HCT116 (cell line): ENCODE results near the gene XYLT2. TPM values are rescaled to one million over a fixed set of nuclear protein-coding genes. Genes with fewer than 3 reads are reported as not detected.

Experiments
- ATAC-seq: fragments of 200-7000 bp; cut with Tn5 transposase; 2 replicates; pipeline ENCODE4 v1.9.1; 2020; ENCODE audit warnings: mild to moderate bottlenecking, moderate library complexity
- BruUV-seq: library from RNA; stranded (reverse); fragments of 400-500 nt; replicated peaks from 2 replicates; lab custom pipeline; 2021; lab: Mats Ljungman, UMichigan
- CTCF ChIA-PET: fragments of 300-600 bp; sonication (Branson Sonifier 250); formaldehyde crosslinking; loops from one replicate; lab custom pipeline; 2021; ENCODE audit warnings: antibody characterized with exemption; lab: Charles Lee
- POLR2A ChIA-PET: fragments of 300-600, 350-600 bp; sonication (Branson Sonifier 250); formaldehyde crosslinking; loops from one replicate; lab custom pipeline; 2021; ENCODE audit warnings: antibody characterized with exemption; lab: Charles Lee
- RAD21 ChIA-PET, 2 experiments: fragments of 300-600 bp; sonication (Branson Sonifier 250); formaldehyde crosslinking; loops; one replicate each; lab custom pipeline; 2023; ENCODE audit warnings: low total read pairs in 2 of 2; ENCODE audit not compliant: uncharacterized antibody in 2 of 2, unreplicated experiment in 2 of 2, low non-redundant PET in 1 of 2; lab: Charles Lee
- DNase-seq: peaks from one replicate; pipeline ENCODE4 v3.0.0-alpha.2; 2010; ENCODE audit warnings: low read depth, low spot score
- H2AFZ ChIP-seq: fragments of 200-600 bp; shearing (Covaris generic), sonication (generic); 2 replicates; pipeline ENCODE4 v1.6.1; 2017; ENCODE audit warnings: low read depth, mixed run types, mixed read lengths, antibody characterized with exemption, low read length; ENCODE audit not compliant: poor library complexity, severe bottlenecking
- H3K27ac ChIP-seq: 2 replicates; pipeline ENCODE4 v1.5.1; 2012; ENCODE audit warnings: low read depth, low read length
- H3K27me3 ChIP-seq: fragments of 200-600 bp; sonication (generic); 2 replicates; pipeline ENCODE4 v1.6.1; 2016; ENCODE audit warnings: mixed run types, low read length, mixed read lengths; ENCODE audit not compliant: insufficient read depth
- H3K36me3 ChIP-seq, 2 experiments: fragments of 200-500 bp in 1 of 2; fragments of 200-600 bp in 1 of 2; sonication (Bioruptor generic) in 1 of 2; sonication (generic) in 1 of 2; 2 replicates each; pipeline versions ENCODE4 v1.5.1 to v1.6.1; 2014 to 2016; ENCODE audit warnings: low read length in 2 of 2, inconsistent platforms in 1 of 2, mixed read lengths in 1 of 2, mixed run types in 1 of 2; ENCODE audit not compliant: insufficient read depth in 2 of 2, control insufficient read depth in 1 of 2
- H3K4me1 ChIP-seq, 2 experiments: fragments of 200-600 bp in 1 of 2; sonication (generic) in 1 of 2; 2 replicates each; pipeline versions ENCODE4 v1.5.1 to v1.6.1; 2012 to 2017; ENCODE audit warnings: low read length in 2 of 2, inconsistent platforms in 1 of 2, mild to moderate bottlenecking in 1 of 2, mixed read lengths in 1 of 2, mixed run types in 1 of 2, moderate library complexity in 1 of 2; ENCODE audit not compliant: insufficient read depth in 2 of 2, control insufficient read depth in 1 of 2
- H3K4me2 ChIP-seq: fragments of 200-600 bp; sonication (generic); 2 replicates; pipeline ENCODE4 v1.6.1; 2017; ENCODE audit warnings: mixed run types, low read length, mixed read lengths
- H3K4me3 ChIP-seq, 2 experiments: fragments of 200-600 bp in 1 of 2; sonication (generic) in 1 of 2; replicated peaks in 1 of 2; 2 replicates each; pipeline ENCODE4 v1.5.1; 2011 to 2016; ENCODE audit warnings: low read length in 2 of 2, control low read depth in 1 of 2, low read depth in 1 of 2, mild to moderate bottlenecking in 1 of 2, mixed read lengths in 1 of 2, mixed run types in 1 of 2
- H3K79me2 ChIP-seq: fragments of 200-600 bp; sonication (generic); 2 replicates; pipeline ENCODE4 v1.6.1; 2017; ENCODE audit warnings: mild to moderate bottlenecking, mixed run types, low read length, moderate library complexity, mixed read lengths; ENCODE audit not compliant: insufficient read depth
- H3K9ac ChIP-seq: fragments of 200-600 bp; sonication (generic); 2 replicates; pipeline ENCODE4 v1.6.1; 2016; ENCODE audit warnings: low read length, mixed read lengths
- H3K9me2 ChIP-seq: fragments of 200-600 bp; sonication (generic), shearing (Covaris generic); 2 replicates; pipeline ENCODE4 v1.6.1; 2017; ENCODE audit warnings: mixed run types, mild to moderate bottlenecking, moderate library complexity; ENCODE audit not compliant: insufficient read depth
- H3K9me3 ChIP-seq, 2 experiments: fragments of 200-500 bp in 1 of 2; fragments of 200-600 bp in 1 of 2; sonication (Bioruptor generic) in 1 of 2; sonication (generic) in 1 of 2; 2 replicates each; pipeline ENCODE4 v1.6.1; 2014 to 2017; ENCODE audit warnings: low read length in 2 of 2, mixed read lengths in 2 of 2, inconsistent platforms in 1 of 2, low read depth in 1 of 2, mild to moderate bottlenecking in 1 of 2, mixed run types in 1 of 2, moderate library complexity in 1 of 2; ENCODE audit not compliant: control insufficient read depth in 1 of 2, insufficient read depth in 1 of 2
- H4K20me1 ChIP-seq: fragments of 200-600 bp; sonication (generic), shearing (Covaris generic); 2 replicates; pipeline ENCODE4 v1.6.1; 2017; ENCODE audit warnings: mixed run types, mild to moderate bottlenecking, moderate library complexity; ENCODE audit not compliant: insufficient read depth
- CBX3 ChIP-seq: IDR thresholded peaks from 2 replicates; pipeline ENCODE4 v1.6.1; 2012; ENCODE audit warnings: low read depth
- CTCF ChIP-seq, 3 experiments: fragments of 200-600 bp in 1 of 3; sonication (generic) in 1 of 3; IDR thresholded peaks in 2 of 3; conservative IDR thresholded peaks in 1 of 3; 2 replicates each; pipeline ENCODE4 v1.5.1; 2012 to 2017; ENCODE audit warnings: low read depth in 2 of 3, low read length in 2 of 3, antibody characterized with exemption in 1 of 3, borderline replicate concordance in 1 of 3, control low read depth in 1 of 3, mild to moderate bottlenecking in 1 of 3, mixed read lengths in 1 of 3, mixed run types in 1 of 3, moderate library complexity in 1 of 3; ENCODE audit not compliant: insufficient read depth in 1 of 3
- ELF1 ChIP-seq: IDR thresholded peaks from 2 replicates; pipeline ENCODE4 v1.6.1; 2012; ENCODE audit warnings: low read depth, borderline replicate concordance
- MAX ChIP-seq: IDR thresholded peaks from 2 replicates; pipeline ENCODE4 v1.6.1; 2012
- SRF ChIP-seq: IDR thresholded peaks from 2 replicates; pipeline ENCODE4 v1.6.1; 2012; ENCODE audit warnings: low read depth
- intact Hi-C: fragments of 100-400 bp; cut with micrococcal nuclease; formaldehyde crosslinking; loops from 2 replicates; pipeline ENCODE4 v1.10.0; 2022
- total RNA-seq: library from RNA; stranded (reverse); gene quantifications from one replicate; pipeline ENCODE4 v1.2.1, GENCODE V29; 2021; ENCODE audit not compliant: unreplicated experiment

XYLT2 gene
- total RNA-seq, 1 experiment from 2014 or later, result 37.5 TPM

- H3K4me2 ChIP-seq, result no peak overlapping the region
- POLR2A ChIA-PET, result no interaction called here
- no peaks in the 10 kb centered on the region for H3K27me3 ChIP-seq
- no peaks in the 10 kb centered on the region for H4K20me1 ChIP-seq
- H3K27ac ChIP-seq, result no peak overlapping the region
- ATAC-seq, result no peak
- DNase-seq, result no peak
- intact Hi-C loops, result no loop called here
- no peaks in the 10 kb centered on the region for H3K9me3 ChIP-seq
- RAD21 ChIA-PET, result no interaction called here
- CTCF ChIA-PET, result no interaction called here
- H3K9ac ChIP-seq, result no peak overlapping the region
- no peak overlapping the region for H3K4me3 ChIP-seq
- H3K36me3 ChIP-seq, result no peaks in the 10 kb centered on the region
- BruUV-seq, result no TSS peak
- H2AFZ ChIP-seq, result no peak overlapping the region
- TF ChIP-seq CTCF (IDR thresholded peaks at IDR 0.05 in 2 of 3, conservative IDR thresholded peaks at IDR 0.05 in 1 of 3; ENCODE audit: borderline replicate concordance in 1 of 3, insufficient read depth in 1 of 3, low read depth in 2 of 3, low read length in 2 of 3) (no peak), CBX3 (no peak)
- TF ChIP-seq, all 23 proteins: peak for 0
- no peaks in the 10 kb centered on the region for H3K4me1 ChIP-seq
- no peaks in the 10 kb centered on the region for H3K9me2 ChIP-seq
- no peaks in the 10 kb centered on the region for H3K79me2 ChIP-seq
Observed at GRCh38 chr17:50328363-50329325, 17.3 kb upstream of the XYLT2 start.

- no TSS peak for BruUV-seq
- no peak overlapping the region for H3K4me2 ChIP-seq
- no peak overlapping the region for H3K9ac ChIP-seq
- H3K79me2 ChIP-seq, result no peaks in the 10 kb centered on the region
- H3K9me3 ChIP-seq, result no peaks in the 10 kb centered on the region
- H3K36me3 ChIP-seq, result no peaks in the 10 kb centered on the region
- intact Hi-C loops, result no loop called here
- H3K9me2 ChIP-seq, result no peaks in the 10 kb centered on the region
- no peaks in the 10 kb centered on the region for H3K27me3 ChIP-seq
- ATAC-seq (no peak), DNase-seq (no peak)
- H3K4me3 ChIP-seq, result no peak overlapping the region
- RAD21 ChIA-PET, result no interaction called here
- TF ChIP-seq ELF1, result no peak
- TF ChIP-seq MAX, result no peak
- no peak for TF ChIP-seq SRF
- POLR2A ChIA-PET, result no interaction called here
- no peak overlapping the region for H3K27ac ChIP-seq
- no peaks in the 10 kb centered on the region for H3K4me1 ChIP-seq
- CTCF ChIA-PET, result no interaction called here
- no peaks in the 10 kb centered on the region for H4K20me1 ChIP-seq
- H2AFZ ChIP-seq, result no peak overlapping the region
Observed at GRCh38 chr17:50329716-50330115, 16.2 kb upstream of the XYLT2 start.
